ENCODE results near the gene TMIGD3. TPM values are rescaled to one million over a fixed set of nuclear protein-coding genes. Genes with fewer than 3 reads are reported as not detected.
A peak's percentile ranks its signal among the peaks of the same experiment; 100 is the strongest.

TMIGD3 gene
- total RNA-seq, 4 donors from 2014 or later, result 0.85 to 14.1 (median 3.2) TPM; not detected in 1

GRCh38 chr1:111515291-111516004 lies 12.0 kb upstream of the TMIGD3 start:
- Histone ChIP-seq H3K4me3 (peak overlapping the region; percentile 2 to 47), H3K36me3 (no peaks in the 10 kb centered on the region), H3K9me3 (no peaks in the 10 kb centered on the region), H3K4me1 (peaks cover 0 to 72% (median 21%) of the 10 kb centered on the region in 3 donors), H3K27ac (peak overlapping the region; percentile 41 to 91 (median 82)), H3K27me3 (no peaks in the 10 kb centered on the region)
- peak; percentile 73 for ATAC-seq
- 54 to 60% methylated on average over 1 to 3 of the region's 40 CpGs for WGBS, 2 donors (ENCODE audit: low coverage in 1 of 2)
- no peak for TF ChIP-seq CTCF (IDR thresholded peaks at IDR 0.05)
- no peak for TF ChIP-seq EP300 (IDR thresholded peaks at IDR 0.05)
- TF ChIP-seq POLR2AphosphoS5 (IDR thresholded peaks at IDR 0.05), result no peak
- no peak for TF ChIP-seq POLR2A (IDR thresholded peaks at IDR 0.05)

GRCh38 chr1:111513410-111514020 lies 10.1 kb upstream of the TMIGD3 start:
- Histone ChIP-seq H3K27ac (peak overlapping the region in 3 of 4 donors; percentile 28 to 91 (median 55)), H3K27me3 (no peaks in the 10 kb centered on the region), H3K36me3 (no peaks in the 10 kb centered on the region), H3K9me3 (no peaks in the 10 kb centered on the region), H3K4me3 (no peak overlapping the region), H3K4me1 (peaks cover 0 to 91% (median 39%) of the 10 kb centered on the region in 3 donors)
- TF ChIP-seq POLR2AphosphoS5 (IDR thresholded peaks at IDR 0.05), result peak; percentile 62
- TF ChIP-seq EP300 (IDR thresholded peaks at IDR 0.05), result no peak
- ATAC-seq, result peak; percentile 40
- 54 to 85% methylated on average over 3 to 5 of the region's 8 CpGs for WGBS, 2 donors (ENCODE audit: low coverage in 1 of 2)

GRCh38 chr1:111512931-111513330 lies 9.5 kb upstream of the TMIGD3 start:
- peaks cover 0 to 97% (median 42%) of the 10 kb centered on the region in 3 donors for H3K4me1 ChIP-seq
- TF ChIP-seq POLR2A (IDR thresholded peaks at IDR 0.05), result no peak
- no peak for TF ChIP-seq EP300 (IDR thresholded peaks at IDR 0.05)
- ATAC-seq, result no peak
- H3K36me3 ChIP-seq, result no peaks in the 10 kb centered on the region
- H3K27ac ChIP-seq, result peak overlapping the region in 3 of 4 donors; percentile 28 to 91 (median 55)
- no peaks in the 10 kb centered on the region for H3K9me3 ChIP-seq
- 53 to 81% methylated on average over 3 of the region's 3 CpGs for WGBS, 2 donors (ENCODE audit: low coverage in 1 of 2)
- H3K4me3 ChIP-seq, result no peak overlapping the region
- H3K27me3 ChIP-seq, result no peaks in the 10 kb centered on the region

- Histone ChIP-seq H3K36me3 (no peaks in the 10 kb centered on the region), H3K27ac (peak overlapping the region in 3 of 4 donors; percentile 28 to 94 (median 91)), H3K9me3 (no peaks in the 10 kb centered on the region), H3K4me1 (peaks cover 3 to 100% (median 48%) of the 10 kb centered on the region in 3 donors), H3K4me3 (no peak overlapping the region), H3K27me3 (no peaks in the 10 kb centered on the region)
- TF ChIP-seq POLR2AphosphoS5 (IDR thresholded peaks at IDR 0.05) (no peak), EP300 (IDR thresholded peaks at IDR 0.05) (no peak), POLR2A (IDR thresholded peaks at IDR 0.05) (no peak), CTCF (IDR thresholded peaks at IDR 0.05) (no peak)
- ATAC-seq, result no peak
- 75 to 95% methylated on average over 3 to 4 of the region's 5 CpGs for WGBS, 2 donors (ENCODE audit: low coverage in 1 of 2)
Measured at GRCh38 chr1:111512132-111512889, 8.9 kb upstream of the TMIGD3 start.

GRCh38 chr1:111511370-111511769 lies 7.9 kb upstream of the TMIGD3 start:
- peak overlapping the region in 3 of 4 donors; percentile 91 to 96 (median 94) for H3K27ac ChIP-seq
- no peak overlapping the region for H3K4me3 ChIP-seq
- TF ChIP-seq POLR2A (IDR thresholded peaks at IDR 0.05) (no peak), EP300 (IDR thresholded peaks at IDR 0.05) (no peak), CTCF (IDR thresholded peaks at IDR 0.05) (no peak), POLR2AphosphoS5 (IDR thresholded peaks at IDR 0.05) (no peak)
- ATAC-seq, result no peak
- no peaks in the 10 kb centered on the region for H3K9me3 ChIP-seq
- peaks cover 6 to 98% (median 47%) of the 10 kb centered on the region in 3 donors for H3K4me1 ChIP-seq
- 69 to 72% methylated on average over 3 of the region's 3 CpGs for WGBS, 2 donors (ENCODE audit: low coverage in 1 of 2)
- no peaks in the 10 kb centered on the region for H3K36me3 ChIP-seq
- no peaks in the 10 kb centered on the region for H3K27me3 ChIP-seq

Data from gastroesophageal sphincter (tissue), 4 donors.